ENCODE measurements around the gene SULT1B1.

Gene SULT1B1

GRCh38 chr4:69748173-69748572 is 12.2 kb downstream of the SULT1B1 start:
- DNase-seq = no peak

DNA sequence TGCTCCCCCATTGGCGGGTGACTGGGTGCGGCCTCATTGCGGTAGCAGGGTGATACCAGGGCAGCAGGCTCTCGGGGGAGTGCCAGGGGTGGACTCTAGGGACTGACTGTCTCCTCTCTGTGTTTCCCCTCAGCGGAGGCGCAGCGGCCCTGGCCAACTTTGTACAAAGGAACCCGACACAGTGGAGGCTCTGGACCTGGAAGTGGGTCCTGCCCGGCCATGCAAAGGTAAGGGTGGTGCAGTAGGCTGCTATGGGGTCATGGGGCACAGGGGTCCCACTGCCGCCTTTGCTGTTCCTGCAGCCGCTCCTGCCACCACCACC is 16.3 kb downstream of the SULT1B1 start:
- no peak for DNase-seq

DNA sequence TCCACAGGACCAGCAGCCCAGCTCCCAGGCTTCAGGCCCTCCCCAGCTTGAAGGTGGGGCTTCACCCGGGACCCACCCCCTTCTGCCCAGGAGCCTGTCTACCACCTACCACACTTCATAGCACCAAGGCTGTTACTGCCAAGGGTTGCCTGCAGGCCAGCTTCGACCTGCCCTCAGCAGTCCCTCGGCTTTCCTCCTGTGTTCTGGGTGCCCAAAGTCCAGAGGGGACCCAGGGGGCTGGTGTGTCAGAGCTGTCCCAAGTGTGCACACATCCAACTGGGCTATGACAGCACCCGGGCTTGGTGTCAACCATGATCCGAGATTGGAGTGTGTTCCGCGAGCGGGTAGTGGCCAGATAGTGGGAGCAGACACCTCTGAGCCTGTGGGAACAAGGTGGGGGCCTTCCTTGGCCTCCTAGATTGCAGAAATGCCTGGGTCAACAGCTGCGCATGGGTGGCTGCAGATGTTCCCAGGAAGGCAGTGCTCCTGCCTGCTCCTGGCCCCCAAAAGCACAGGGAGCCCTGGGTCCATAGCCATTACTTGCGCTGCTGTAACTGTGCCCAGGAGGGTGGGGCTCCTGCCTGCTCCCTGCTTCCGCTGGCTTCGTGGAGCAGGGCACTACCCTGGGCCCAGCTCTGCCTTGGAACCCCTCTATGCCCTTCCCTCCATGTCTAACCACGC is 16.8 kb downstream of the SULT1B1 start:
- no peak for DNase-seq

- no peak for DNase-seq
Measured at GRCh38 chr4:69742596-69742995, 17.8 kb downstream of the SULT1B1 start.

GRCh38 chr4:69738872-69739271 is 21.5 kb downstream of the SULT1B1 start:
- DNase-seq = no peak

GRCh38 chr4:69735119-69735518 is 25.3 kb downstream of the SULT1B1 start:
- no peak for DNase-seq

DNA sequence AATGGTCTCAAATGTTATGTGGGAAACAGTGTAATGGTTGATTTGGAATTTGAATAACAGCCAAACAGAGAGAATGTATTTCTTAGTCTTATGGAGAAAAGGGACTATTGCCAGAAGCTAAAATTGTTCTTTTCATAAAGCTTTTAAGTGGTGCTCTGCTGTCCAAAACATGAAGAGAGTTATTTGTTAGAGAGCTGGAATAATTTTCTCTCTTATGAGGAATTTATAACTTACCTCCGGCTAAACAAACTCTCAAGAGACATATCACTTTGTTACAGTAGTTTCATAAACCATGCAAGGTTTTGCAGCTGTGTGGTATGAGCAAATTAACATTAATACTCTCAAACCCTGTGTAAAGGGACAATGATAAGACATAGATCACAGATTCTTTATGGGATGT is 28.6 kb downstream of the SULT1B1 start:
- no peak for DNase-seq

GRCh38 chr4:69731241-69731640 is 29.2 kb downstream of the SULT1B1 start:
- no peak for DNase-seq

- no peak for DNase-seq
Measured at GRCh38 chr4:69730002-69730401, 30.4 kb downstream of the SULT1B1 start.

GRCh38 chr4:69727926-69728325 is 32.5 kb downstream of the SULT1B1 start:
- DNase-seq = no peak

- DNase-seq = no peak
Measured at GRCh38 chr4:69727426-69727825, 33.0 kb downstream of the SULT1B1 start.

- DNase-seq = no peak
Measured at GRCh38 chr4:69726971-69727370, 33.4 kb downstream of the SULT1B1 start.

- DNase-seq = no peak
Measured at GRCh38 chr4:69718396-69719271, 41.8 kb downstream of the SULT1B1 start.

- DNase-seq = no peak
Measured at GRCh38 chr4:69717778-69718177, 42.6 kb downstream of the SULT1B1 start.

DNA sequence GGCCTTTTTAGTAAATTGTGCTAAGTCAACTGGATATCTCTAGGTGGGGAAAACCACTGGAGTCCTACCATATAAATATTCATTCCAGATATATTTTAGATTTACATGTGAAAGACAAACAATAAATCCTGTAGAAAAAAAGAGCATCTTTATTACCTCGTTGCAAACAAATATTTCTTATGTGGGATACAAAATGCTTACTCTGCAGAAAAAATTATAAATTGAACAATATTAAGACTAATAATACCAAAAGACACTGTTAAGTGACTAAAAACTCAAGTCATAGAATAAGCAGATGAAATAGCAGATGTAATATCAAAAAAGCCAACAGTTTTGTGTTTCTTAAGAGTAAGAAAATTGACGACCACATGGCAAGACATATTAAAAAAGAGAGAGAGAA is 43.8 kb downstream of the SULT1B1 start:
- no peak for DNase-seq

DNA sequence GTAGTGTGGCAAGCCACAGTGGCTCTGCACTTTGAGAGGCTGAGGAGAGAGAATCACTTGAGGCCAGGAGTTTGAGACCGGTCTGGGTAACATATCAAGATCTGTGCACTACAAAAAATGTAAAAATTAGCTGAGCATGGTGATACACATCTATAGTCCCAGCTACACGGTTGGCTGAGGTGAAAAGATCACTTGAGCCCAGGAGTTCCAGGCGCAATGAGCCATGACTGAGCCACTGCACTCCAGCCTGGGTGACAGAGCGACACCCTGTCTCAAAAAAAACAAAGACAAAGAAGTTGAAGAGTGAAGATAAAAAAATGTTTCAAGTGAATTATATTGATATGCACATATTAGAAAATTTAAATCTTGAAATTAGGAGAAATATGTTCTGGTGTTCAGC is 46.3 kb downstream of the SULT1B1 start:
- no peak for DNase-seq

DNA sequence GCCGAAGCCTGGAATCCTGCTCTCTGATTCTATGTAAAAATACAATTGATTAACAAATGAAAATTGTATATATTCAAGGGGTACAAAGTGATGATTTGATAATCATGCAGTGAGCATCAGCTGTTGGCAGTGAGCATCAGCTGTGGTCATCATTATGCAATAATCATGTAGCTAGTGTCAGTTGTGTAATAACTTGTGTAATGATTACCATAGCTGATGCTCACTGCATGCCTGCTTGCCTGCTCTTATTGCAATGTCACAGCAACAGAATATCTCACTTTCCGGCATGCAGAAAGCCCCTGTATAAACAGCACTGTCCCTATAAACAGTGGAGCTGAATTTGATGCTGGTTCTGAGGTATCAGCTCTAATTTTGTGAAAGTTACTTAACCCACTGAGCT is 46.8 kb downstream of the SULT1B1 start:
- no peak for DNase-seq

GRCh38 chr4:69710580-69710979 is 49.8 kb downstream of the SULT1B1 start:
- no peak for DNase-seq

DNA sequence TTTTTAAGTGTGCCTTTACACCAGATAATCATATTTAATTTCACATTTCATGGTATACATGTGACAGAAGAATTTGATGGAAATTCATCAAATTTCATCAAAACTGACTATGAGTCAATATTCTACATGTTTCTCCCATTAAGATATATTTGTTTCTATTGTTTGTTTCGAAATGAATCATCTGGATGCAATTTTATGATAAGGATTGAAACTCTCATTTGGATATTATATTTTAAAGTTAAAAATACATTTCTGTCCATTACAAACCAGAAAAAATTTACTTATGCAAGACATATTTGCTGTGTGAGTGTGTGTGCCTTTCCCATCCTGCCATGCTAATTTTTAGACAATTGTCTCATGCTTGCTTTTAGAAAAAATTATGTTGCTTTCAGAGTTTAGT is 52.2 kb downstream of the SULT1B1 start:
- DNase-seq = no peak

DNA sequence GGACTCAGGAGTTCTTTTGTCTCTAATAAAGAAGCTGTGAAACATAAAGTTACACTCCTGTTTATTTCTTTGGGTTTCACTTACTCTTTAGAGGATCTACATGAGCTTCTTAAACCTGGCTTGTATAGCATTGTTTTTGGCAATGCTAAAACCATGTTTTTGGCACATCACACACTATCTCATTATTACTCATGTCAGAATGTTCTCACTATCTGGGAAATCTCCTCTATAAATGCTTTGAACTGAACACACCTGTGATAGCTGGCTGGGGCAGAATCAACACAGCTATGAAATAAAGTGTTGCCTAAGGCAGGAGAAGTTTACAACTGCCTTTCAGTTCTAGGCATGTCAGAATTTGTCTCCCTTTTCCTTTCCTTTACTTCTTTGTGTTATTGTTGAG is 52.6 kb downstream of the SULT1B1 start:
- no peak for DNase-seq

DNA sequence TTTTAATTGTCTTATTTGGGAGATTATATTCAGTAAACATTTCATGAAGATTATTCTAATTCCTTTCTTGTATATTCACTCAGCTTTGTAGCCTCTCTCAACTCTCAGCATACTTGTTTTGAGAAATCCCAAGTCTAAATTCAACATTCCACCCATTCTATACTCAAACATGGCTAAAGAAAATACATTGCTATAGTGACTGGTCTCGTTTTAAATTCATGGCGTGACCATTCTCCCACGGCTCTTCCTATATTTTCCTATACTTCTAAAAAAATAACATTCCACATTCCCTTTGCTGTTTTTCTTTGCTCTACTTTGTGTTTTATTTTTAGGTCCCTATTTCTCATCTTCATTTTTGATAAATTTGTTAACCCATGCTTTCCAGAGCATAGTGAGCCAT is 58.2 kb downstream of the SULT1B1 start:
- DNase-seq = no peak

- DNase-seq = no peak
Measured at GRCh38 chr4:69701696-69702095, 58.7 kb downstream of the SULT1B1 start.

- DNase-seq = no peak
Measured at GRCh38 chr4:69697536-69698242, 62.7 kb downstream of the SULT1B1 start.

GRCh38 chr4:69689599-69689998 is 70.8 kb downstream of the SULT1B1 start:
- peak; percentile 17 for DNase-seq

All from COR-L47 (cell line).